Measurements from ENCODE around the gene NEK2.

Gene NEK2

DNA sequence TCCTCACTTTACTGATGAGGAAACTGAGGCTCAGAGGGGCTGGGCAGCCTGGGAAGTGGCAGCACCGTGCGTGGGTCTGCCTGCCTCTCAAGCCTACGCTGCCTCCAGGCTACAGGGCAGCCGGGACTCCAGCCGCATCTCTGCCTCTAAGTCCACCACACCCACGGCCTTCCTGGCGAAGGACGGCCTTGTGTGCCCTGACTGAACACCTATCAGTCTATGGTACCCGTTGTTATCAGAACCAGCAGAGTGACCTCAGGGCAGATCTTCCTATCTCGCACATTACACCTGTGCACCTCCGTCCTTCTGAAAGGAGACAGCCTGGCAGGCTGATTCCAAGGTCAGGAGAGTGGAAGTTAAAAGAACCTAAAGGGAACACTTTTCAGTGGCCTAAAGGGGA, 60.8 kb downstream of the NEK2 start:
- ATAC-seq = no peak
- TF ChIP-seq ARNTL (CRISPR knock-in tag; IDR thresholded peaks at IDR 0.05; ENCODE audit: borderline replicate concordance, low read depth) (no peak), CSDC2 (CRISPR knock-in tag; IDR thresholded peaks at IDR 0.05) (no peak), ZC3H10 (CRISPR knock-in tag; IDR thresholded peaks at IDR 0.05) (no peak), RARB (CRISPR knock-in tag; IDR thresholded peaks at IDR 0.05) (no peak), TOX (CRISPR knock-in tag; IDR thresholded peaks at IDR 0.05; ENCODE audit: borderline replicate concordance) (no peak), PPARA (CRISPR knock-in tag; IDR thresholded peaks at IDR 0.05; ENCODE audit: borderline replicate concordance) (no peak), GLIS3 (CRISPR knock-in tag; IDR thresholded peaks at IDR 0.05) (no peak)
- TF ChIP-seq, protein P1, sequence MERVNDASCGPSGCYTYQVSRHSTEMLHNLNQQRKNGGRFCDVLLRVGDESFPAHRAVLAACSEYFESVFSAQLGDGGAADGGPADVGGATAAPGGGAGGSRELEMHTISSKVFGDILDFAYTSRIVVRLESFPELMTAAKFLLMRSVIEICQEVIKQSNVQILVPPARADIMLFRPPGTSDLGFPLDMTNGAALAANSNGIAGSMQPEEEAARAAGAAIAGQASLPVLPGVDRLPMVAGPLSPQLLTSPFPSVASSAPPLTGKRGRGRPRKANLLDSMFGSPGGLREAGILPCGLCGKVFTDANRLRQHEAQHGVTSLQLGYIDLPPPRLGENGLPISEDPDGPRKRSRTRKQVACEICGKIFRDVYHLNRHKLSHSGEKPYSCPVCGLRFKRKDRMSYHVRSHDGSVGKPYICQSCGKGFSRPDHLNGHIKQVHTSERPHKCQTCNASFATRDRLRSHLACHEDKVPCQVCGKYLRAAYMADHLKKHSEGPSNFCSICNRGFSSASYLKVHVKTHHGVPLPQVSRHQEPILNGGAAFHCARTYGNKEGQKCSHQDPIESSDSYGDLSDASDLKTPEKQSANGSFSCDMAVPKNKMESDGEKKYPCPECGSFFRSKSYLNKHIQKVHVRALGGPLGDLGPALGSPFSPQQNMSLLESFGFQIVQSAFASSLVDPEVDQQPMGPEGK (CRISPR knock-in tag; IDR thresholded peaks at IDR 0.05; ENCODE audit: borderline replicate concordance) = no peak

DNA sequence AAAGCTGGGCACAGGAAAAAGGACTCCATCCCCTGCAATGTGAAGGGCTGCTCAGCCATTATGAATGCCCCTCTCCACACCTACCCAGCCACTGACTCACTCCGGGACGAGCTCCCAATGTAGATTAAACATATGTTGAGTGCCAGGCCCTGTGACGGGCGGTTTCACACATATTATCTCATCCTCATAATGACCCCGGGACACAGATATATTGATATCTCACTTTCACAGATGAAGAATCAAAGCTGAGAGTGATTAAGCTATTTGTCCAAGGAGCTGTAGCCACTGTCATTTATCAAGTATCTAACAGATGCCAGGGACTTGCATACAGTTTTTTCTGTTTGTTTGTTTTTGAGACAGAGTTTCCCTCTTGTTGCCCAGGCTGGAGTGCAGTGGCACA, 61.5 kb downstream of the NEK2 start:
- no peak for ATAC-seq
- TF ChIP-seq CSDC2 (CRISPR knock-in tag; IDR thresholded peaks at IDR 0.05) = no peak
- no peak for TF ChIP-seq TOX (CRISPR knock-in tag; IDR thresholded peaks at IDR 0.05; ENCODE audit: borderline replicate concordance)
- TF ChIP-seq, protein P2, sequence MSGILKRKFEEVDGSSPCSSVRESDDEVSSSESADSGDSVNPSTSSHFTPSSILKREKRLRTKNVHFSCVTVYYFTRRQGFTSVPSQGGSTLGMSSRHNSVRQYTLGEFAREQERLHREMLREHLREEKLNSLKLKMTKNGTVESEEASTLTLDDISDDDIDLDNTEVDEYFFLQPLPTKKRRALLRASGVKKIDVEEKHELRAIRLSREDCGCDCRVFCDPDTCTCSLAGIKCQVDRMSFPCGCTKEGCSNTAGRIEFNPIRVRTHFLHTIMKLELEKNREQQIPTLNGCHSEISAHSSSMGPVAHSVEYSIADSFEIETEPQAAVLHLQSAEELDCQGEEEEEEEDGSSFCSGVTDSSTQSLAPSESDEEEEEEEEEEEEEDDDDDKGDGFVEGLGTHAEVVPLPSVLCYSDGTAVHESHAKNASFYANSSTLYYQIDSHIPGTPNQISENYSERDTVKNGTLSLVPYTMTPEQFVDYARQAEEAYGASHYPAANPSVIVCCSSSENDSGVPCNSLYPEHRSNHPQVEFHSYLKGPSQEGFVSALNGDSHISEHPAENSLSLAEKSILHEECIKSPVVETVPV (CRISPR knock-in tag; IDR thresholded peaks at IDR 0.05) = no peak
- TF ChIP-seq POU6F1 (CRISPR knock-in tag; IDR thresholded peaks at IDR 0.05; ENCODE audit: borderline replicate concordance, low read depth) = no peak
- TF ChIP-seq ARNTL (CRISPR knock-in tag; IDR thresholded peaks at IDR 0.05; ENCODE audit: borderline replicate concordance, low read depth) = no peak

GRCh38 chr1:211613108-211613947, 62.1 kb downstream of the NEK2 start:
- peak; percentile 95 for ATAC-seq

More at GRCh38 chr1:211613108-211613947, 62.1 kb downstream of the NEK2 start:
- TF ChIP-seq BACH2 (CRISPR knock-in tag; IDR thresholded peaks at IDR 0.05; ENCODE audit: borderline replicate concordance) = no peak
- TF ChIP-seq TCF4 (CRISPR knock-in tag; IDR thresholded peaks at IDR 0.05; ENCODE audit: borderline replicate concordance) = no peak
- TF ChIP-seq, protein P1 (CRISPR knock-in tag; IDR thresholded peaks at IDR 0.05; ENCODE audit: borderline replicate concordance) = peak; percentile 33; the same call in 1 of the 2 replicates
- no peak for TF ChIP-seq ZNF565 (CRISPR knock-in tag; conservative IDR thresholded peaks at IDR 0.05; ENCODE audit: low read depth)
- TF ChIP-seq POU6F1 (CRISPR knock-in tag; IDR thresholded peaks at IDR 0.05; ENCODE audit: borderline replicate concordance, low read depth) = peak; percentile 16; the same call in 1 of the 2 replicates
- no peak for TF ChIP-seq ARNTL (CRISPR knock-in tag; IDR thresholded peaks at IDR 0.05; ENCODE audit: borderline replicate concordance, low read depth)
- no peak for TF ChIP-seq ISL1 (CRISPR knock-in tag; IDR thresholded peaks at IDR 0.05)
- no peak for TF ChIP-seq ZNF70 (CRISPR knock-in tag; IDR thresholded peaks at IDR 0.05)
- no peak for TF ChIP-seq SNAI2 (CRISPR knock-in tag; IDR thresholded peaks at IDR 0.05)
- peak; percentile 25; the same call in 1 of the 2 replicates for TF ChIP-seq ZC3H10 (CRISPR knock-in tag; IDR thresholded peaks at IDR 0.05)
- TF ChIP-seq, protein P3, sequence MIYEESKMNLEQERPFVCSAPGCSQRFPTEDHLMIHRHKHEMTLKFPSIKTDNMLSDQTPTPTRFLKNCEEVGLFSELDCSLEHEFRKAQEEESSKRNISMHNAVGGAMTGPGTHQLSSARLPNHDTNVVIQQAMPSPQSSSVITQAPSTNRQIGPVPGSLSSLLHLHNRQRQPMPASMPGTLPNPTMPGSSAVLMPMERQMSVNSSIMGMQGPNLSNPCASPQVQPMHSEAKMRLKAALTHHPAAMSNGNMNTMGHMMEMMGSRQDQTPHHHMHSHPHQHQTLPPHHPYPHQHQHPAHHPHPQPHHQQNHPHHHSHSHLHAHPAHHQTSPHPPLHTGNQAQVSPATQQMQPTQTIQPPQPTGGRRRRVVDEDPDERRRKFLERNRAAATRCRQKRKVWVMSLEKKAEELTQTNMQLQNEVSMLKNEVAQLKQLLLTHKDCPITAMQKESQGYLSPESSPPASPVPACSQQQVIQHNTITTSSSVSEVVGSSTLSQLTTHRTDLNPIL (CRISPR knock-in tag; IDR thresholded peaks at IDR 0.05; ENCODE audit: low read depth) = no peak
- TF ChIP-seq TOX (CRISPR knock-in tag; IDR thresholded peaks at IDR 0.05; ENCODE audit: borderline replicate concordance) = peak; percentile 27; the same call in 1 of the 2 replicates
- TF ChIP-seq, protein P4, sequence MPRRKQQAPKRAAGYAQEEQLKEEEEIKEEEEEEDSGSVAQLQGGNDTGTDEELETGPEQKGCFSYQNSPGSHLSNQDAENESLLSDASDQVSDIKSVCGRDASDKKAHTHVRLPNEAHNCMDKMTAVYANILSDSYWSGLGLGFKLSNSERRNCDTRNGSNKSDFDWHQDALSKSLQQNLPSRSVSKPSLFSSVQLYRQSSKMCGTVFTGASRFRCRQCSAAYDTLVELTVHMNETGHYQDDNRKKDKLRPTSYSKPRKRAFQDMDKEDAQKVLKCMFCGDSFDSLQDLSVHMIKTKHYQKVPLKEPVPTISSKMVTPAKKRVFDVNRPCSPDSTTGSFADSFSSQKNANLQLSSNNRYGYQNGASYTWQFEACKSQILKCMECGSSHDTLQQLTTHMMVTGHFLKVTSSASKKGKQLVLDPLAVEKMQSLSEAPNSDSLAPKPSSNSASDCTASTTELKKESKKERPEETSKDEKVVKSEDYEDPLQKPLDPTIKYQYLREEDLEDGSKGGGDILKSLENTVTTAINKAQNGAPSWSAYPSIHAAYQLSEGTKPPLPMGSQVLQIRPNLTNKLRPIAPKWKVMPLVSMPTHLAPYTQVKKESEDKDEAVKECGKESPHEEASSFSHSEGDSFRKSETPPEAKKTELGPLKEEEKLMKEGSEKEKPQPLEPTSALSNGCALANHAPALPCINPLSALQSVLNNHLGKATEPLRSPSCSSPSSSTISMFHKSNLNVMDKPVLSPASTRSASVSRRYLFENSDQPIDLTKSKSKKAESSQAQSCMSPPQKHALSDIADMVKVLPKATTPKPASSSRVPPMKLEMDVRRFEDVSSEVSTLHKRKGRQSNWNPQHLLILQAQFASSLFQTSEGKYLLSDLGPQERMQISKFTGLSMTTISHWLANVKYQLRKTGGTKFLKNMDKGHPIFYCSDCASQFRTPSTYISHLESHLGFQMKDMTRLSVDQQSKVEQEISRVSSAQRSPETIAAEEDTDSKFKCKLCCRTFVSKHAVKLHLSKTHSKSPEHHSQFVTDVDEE (CRISPR knock-in tag; IDR thresholded peaks at IDR 0.05) = no peak
- no peak for TF ChIP-seq PPARA (CRISPR knock-in tag; IDR thresholded peaks at IDR 0.05; ENCODE audit: borderline replicate concordance)
- no peak for TF ChIP-seq ESRRG (CRISPR knock-in tag; IDR thresholded peaks at IDR 0.05)
- no peak for TF ChIP-seq CSDC2 (CRISPR knock-in tag; IDR thresholded peaks at IDR 0.05)
- TF ChIP-seq ZFP30 (CRISPR knock-in tag; IDR thresholded peaks at IDR 0.05) = no peak
- peak; percentile 65; the same call in 1 of the 2 replicates for TF ChIP-seq OSR1 (CRISPR knock-in tag; IDR thresholded peaks at IDR 0.05)
- no peak for TF ChIP-seq ZFP3 (CRISPR knock-in tag; IDR thresholded peaks at IDR 0.05)

All from SK-N-SH treated with all-trans-retinoic acid at 6 μM for 48 hours (cell line).